ENCODE results near the gene SPATA9. TPM values are rescaled to one million over a fixed set of nuclear protein-coding genes. Genes with fewer than 3 reads are reported as not detected.

Gene SPATA9, protein sequence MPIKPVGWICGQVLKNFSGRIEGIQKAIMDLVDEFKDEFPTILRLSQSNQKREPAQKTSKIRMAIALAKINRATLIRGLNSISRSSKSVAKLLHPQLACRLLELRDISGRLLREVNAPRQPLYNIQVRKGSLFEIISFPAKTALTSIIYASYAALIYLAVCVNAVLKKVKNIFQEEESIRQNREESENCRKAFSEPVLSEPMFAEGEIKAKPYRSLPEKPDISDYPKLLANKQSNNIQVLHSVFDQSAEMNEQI
- 0.45 and 0.59 TPM in 2 replicates for total RNA-seq (ENCODE audit: low replicate concordance)

DNA sequence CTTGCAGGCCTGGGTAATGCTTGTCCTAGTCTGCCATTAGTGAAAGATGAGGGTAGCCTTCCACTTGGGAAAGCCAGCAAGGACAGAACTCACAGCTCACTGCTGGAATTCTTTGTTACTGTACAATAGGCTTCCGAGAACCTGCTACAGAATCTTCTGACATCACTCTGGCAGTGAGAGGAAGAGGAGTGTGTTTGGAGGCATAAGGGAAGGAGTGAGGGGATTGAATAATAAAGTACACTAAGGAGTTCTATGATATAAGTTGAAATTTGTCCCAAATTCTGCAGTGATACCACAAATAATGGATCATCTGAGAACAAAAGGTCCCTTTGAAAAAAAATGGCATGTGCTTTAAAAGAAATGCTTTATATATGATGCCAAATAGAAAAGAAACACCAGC is at the start of gene SPATA9:
SPATA9 (minus strand) TSS at position 101 of the 400 bp plus-strand sequence. CDS start 137 bp downstream, outside the sequence.

DNA sequence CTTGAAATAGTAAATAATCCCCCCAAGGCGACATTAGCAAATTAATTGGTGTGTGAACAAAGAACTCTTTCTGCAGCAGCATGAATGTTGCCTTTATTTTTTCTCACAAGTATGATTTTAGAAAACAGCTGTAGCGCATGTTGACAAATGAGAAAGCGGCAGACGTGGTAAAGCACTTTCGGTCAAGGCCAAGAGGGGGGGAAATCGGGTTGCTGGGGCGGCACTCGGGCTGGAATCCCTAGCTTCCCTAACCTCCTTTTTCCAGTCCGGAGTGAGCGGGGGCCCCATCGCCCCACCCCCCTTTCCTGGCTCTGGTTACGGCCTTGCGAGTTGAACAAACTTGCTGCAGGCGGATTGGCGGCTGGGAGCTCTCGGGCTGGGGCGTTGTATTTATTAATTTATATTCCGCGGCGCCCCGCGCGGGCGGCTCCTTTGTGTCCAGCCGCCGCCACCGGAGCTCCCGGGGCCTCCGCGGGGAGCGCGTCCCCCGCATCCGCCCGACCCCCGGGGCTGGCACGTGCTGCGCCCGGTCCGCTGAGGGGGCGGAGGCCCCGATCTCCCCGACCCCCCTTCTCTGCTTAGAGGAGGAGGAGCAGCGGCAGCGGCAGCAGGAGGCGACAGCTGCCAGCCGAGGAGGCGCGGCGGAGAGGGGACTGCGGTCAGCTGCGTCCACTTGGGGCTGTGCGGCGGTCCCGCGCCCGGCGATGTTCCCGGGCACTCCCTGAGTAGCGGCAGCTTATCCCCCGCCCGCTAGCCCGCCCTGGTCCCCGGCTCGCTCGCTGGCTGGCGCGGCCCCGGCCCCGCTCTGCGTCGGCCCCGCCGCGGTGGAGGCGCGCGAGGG is 48.2 kb upstream of the SPATA9 start, which contains the start of gene RHOBTB3:
RHOBTB3 (plus strand) TSS at position 607 of the 841 bp plus-strand sequence. CDS start 347 bp downstream, outside the sequence.

DNA sequence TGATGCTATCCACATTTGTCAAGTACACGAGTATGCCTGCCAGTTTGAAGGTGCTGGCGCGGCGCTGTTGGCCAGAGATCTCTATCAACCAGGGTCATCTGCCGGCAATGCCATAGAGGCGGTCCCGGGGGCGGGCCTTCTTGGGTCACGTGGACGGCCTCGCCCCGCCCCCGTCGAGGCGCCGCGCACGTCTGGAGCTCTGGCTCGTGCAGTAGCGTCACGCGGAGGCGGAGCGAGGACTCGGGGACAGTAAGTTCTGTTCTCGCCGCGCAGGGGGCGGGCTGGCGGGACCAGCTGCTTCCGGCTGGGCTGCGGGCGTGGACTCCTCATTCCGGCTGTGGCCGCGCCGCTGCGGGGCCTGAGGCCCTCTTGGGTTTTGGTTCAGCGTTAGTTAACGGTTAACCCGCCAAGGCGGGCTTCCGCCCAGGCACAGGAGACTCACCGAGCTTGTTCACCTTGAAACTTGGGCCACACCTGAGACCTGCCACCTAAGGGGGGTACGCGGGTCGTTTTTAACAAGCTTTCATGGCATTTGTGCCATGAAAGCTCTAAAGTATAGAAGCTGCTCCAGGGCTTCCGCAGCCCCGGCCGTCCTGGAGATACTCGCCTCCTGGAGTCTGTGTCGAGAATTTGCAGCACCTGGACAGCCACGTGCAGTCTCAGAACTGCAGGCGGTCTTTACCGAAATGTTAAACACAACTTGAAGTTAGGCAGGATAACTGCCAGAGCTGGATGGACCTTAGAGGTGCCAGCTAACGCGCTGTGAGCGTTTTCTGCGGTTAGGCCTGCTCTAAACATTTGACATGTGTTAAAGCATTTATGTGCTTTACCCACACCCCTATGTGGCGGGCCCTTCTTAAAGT is 36.0 kb downstream of the SPATA9 start, which contains the start of gene RFESD:
RFESD (plus strand) TSS at position 209 of the 863 bp plus-strand sequence. CDS start 5,495 bp downstream, outside the sequence.

DNA sequence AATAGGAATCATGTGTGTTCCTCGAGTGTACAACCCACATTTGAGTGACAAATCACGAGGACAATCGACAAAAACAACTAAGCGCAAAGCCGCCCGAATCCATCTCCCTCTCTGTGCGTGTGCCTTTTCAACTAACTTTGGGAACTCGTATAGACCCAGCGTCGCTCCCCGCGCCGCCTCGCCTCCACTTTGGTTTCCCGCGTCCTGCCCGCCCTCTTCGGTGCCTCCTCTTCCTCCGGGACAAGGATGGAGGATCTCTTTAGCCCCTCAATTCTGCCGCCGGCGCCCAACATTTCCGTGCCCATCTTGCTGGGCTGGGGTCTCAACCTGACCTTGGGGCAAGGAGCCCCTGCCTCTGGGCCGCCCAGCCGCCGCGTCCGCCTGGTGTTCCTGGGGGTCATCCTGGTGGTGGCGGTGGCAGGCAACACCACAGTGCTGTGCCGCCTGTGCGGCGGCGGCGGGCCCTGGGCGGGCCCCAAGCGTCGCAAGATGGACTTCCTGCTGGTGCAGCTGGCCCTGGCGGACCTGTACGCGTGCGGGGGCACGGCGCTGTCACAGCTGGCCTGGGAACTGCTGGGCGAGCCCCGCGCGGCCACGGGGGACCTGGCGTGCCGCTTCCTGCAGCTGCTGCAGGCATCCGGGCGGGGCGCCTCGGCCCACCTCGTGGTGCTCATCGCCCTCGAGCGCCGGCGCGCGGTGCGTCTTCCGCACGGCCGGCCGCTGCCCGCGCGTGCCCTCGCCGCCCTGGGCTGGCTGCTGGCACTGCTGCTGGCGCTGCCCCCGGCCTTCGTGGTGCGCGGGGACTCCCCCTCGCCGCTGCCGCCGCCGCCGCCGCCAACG is 62.5 kb downstream of the SPATA9 start, which contains the start of gene GPR150:
GPR150 (plus strand) TSS at position 58 of the 840 bp plus-strand sequence; CDS start at position 247, 189 bp downstream.

Other genes with a start within 250 kb of the SPATA9 start
- 108 and 128 TPM in 2 replicates for gene SKIC3, start 128.0 kb downstream of the SPATA9 start, total RNA-seq (ENCODE audit: low replicate concordance)
- 4.2 and 16.0 TPM in 2 replicates for gene ARSK, start 127.9 kb downstream of the SPATA9 start, total RNA-seq (ENCODE audit: low replicate concordance)
- gene GPR150, start 62.9 kb downstream of the SPATA9 start, total RNA-seq (ENCODE audit: low replicate concordance) = 0.45 TPM in 1 of 2 replicates, not detected in the other
- gene RFESD, start 36.2 kb downstream of the SPATA9 start, total RNA-seq (ENCODE audit: low replicate concordance) = 1.8 and 2.3 TPM in 2 replicates
- gene RHOBTB3, start 48.3 kb upstream of the SPATA9 start, total RNA-seq (ENCODE audit: low replicate concordance) = 180 and 603 TPM in 2 replicates
- 30.4 and 37.4 TPM in 2 replicates for gene GLRX, start 139.7 kb upstream of the SPATA9 start, total RNA-seq (ENCODE audit: low replicate concordance)

All from smooth muscle cell of the coronary artery (primary cell).